IMR-90 (cell line): ENCODE measurements around the gene UBFD1. TPM values are rescaled to one million over a fixed set of nuclear protein-coding genes. Genes with fewer than 3 reads are reported as not detected.

ENCODE experiments used
- ATAC-seq: fragments of 200-7000 bp; cut with Tn5 transposase; 2 replicates; pipeline ENCODE4 v1.9.1; 2020; ENCODE audit warnings: low read depth, mild to moderate bottlenecking, moderate library complexity
- BruUV-seq: library from RNA; stranded (reverse); fragments of 400-500 nt; replicated peaks from 2 replicates; lab custom pipeline; 2021; lab: Mats Ljungman, UMichigan
- CTCF ChIA-PET: fragments of 300-600 bp; formaldehyde crosslinking; extraction: SDS; loops from one replicate; lab custom pipeline; 2021; ENCODE audit warnings: antibody characterized with exemption; lab: Yijun Ruan, JAX
- POLR2A ChIA-PET: fragments of 300-600 bp; sonication (Branson Sonifier 250); formaldehyde crosslinking; loops from one replicate; lab custom pipeline; 2022; ENCODE audit warnings: antibody characterized with exemption; ENCODE audit not compliant: unreplicated experiment; lab: Charles Lee
- DNase-seq: peaks from one replicate; pipeline ENCODE4 v3.0.0; 2013
- H2AFZ ChIP-seq: replicated peaks from 2 replicates; pipeline ENCODE3; 2013; ENCODE audit warnings: low read length, mild to moderate bottlenecking; ENCODE audit not compliant: poor library complexity
- H2AK5ac ChIP-seq: 2 replicates; pipeline ENCODE4 v1.6.1; 2013; ENCODE audit warnings: low read depth, low read length, inconsistent platforms
- H2AK9ac ChIP-seq: replicated peaks from 2 replicates; pipeline ENCODE3; 2013; ENCODE audit warnings: mild to moderate bottlenecking, low read depth, low read length, moderate library complexity; ENCODE audit not compliant: poor library complexity
- H2BK120ac ChIP-seq: 2 replicates; pipeline ENCODE4 v1.6.1; 2013; ENCODE audit warnings: low read depth, low read length, inconsistent platforms
- H2BK15ac ChIP-seq: 3 replicates; pipeline ENCODE4 v1.6.1; 2013; ENCODE audit warnings: low read depth, low read length, inconsistent platforms
- H2BK20ac ChIP-seq: 2 replicates; pipeline ENCODE4 v1.6.1; 2013; ENCODE audit warnings: low read depth, mild to moderate bottlenecking, inconsistent platforms, low read length, moderate library complexity
- H2BK5ac ChIP-seq: 2 replicates; pipeline ENCODE4 v1.6.1; 2013; ENCODE audit warnings: mild to moderate bottlenecking, low read depth, low read length, inconsistent platforms; ENCODE audit not compliant: poor library complexity, severe bottlenecking
- H3K14ac ChIP-seq: replicated peaks from 2 replicates; pipeline ENCODE4 v1.6.1; 2013; ENCODE audit warnings: low read depth, low read length, inconsistent platforms
- H3K18ac ChIP-seq: 2 replicates; pipeline ENCODE4 v1.6.1; 2013; ENCODE audit warnings: low read depth, low read length, control low read depth
- H3K23ac ChIP-seq: 2 replicates; pipeline ENCODE4 v1.6.1; 2013; ENCODE audit warnings: low read depth, low read length, inconsistent platforms
- H3K27ac ChIP-seq: 2 replicates; pipeline ENCODE4 v1.5.1; 2013; ENCODE audit warnings: mild to moderate bottlenecking, control low read depth, low read length; ENCODE audit not compliant: insufficient read depth
- H3K27me3 ChIP-seq: 2 replicates; pipeline ENCODE4 v1.6.1; 2013; ENCODE audit warnings: low read length; ENCODE audit not compliant: control insufficient read depth, insufficient read depth
- H3K36me3 ChIP-seq: 2 replicates; pipeline ENCODE4 v1.6.1; 2013; ENCODE audit warnings: low read length, mixed read lengths; ENCODE audit not compliant: control insufficient read depth, insufficient read depth
- H3K4ac ChIP-seq: 2 replicates; pipeline ENCODE4 v1.6.1; 2013; ENCODE audit warnings: low read depth, low read length, inconsistent platforms
- H3K4me1 ChIP-seq: 2 replicates; pipeline ENCODE4 v1.6.1; 2013; ENCODE audit warnings: low read length, mixed read lengths; ENCODE audit not compliant: control insufficient read depth, insufficient read depth
- H3K4me2 ChIP-seq: 2 replicates; pipeline ENCODE4 v1.6.1; 2013; ENCODE audit warnings: low read depth, mild to moderate bottlenecking, control low read depth, low read length, moderate library complexity
- H3K4me3 ChIP-seq: 2 replicates; pipeline ENCODE4 v1.5.1; 2013; ENCODE audit warnings: low read depth, mild to moderate bottlenecking, control low read depth, low read length, moderate library complexity; ENCODE audit not compliant: insufficient read depth
- H3K56ac ChIP-seq: 2 replicates; pipeline ENCODE4 v1.6.1; 2013; ENCODE audit warnings: low read length, inconsistent platforms; ENCODE audit not compliant: insufficient read depth; ENCODE audit errors: extremely low read depth
- H3K79me1 ChIP-seq, 2 experiments: 2 replicates each; pipeline ENCODE4 v1.6.1; 2013; ENCODE audit warnings: low read length in 2 of 2, inconsistent platforms in 1 of 2, low read depth in 1 of 2
- H3K9ac ChIP-seq: 2 replicates; pipeline ENCODE4 v1.6.1; 2013; ENCODE audit warnings: low read depth, low read length, control low read depth
- H3K9me1 ChIP-seq: 2 replicates; pipeline ENCODE4 v1.6.1; 2013; ENCODE audit warnings: low read length, inconsistent platforms; ENCODE audit not compliant: insufficient read depth
- H3K9me3 ChIP-seq: 2 replicates; pipeline ENCODE4 v1.6.1; 2013; ENCODE audit warnings: low read length; ENCODE audit not compliant: control insufficient read depth, insufficient read depth
- H4K20me1 ChIP-seq: 2 replicates; pipeline ENCODE4 v1.6.1; 2013; ENCODE audit warnings: low read length, inconsistent platforms; ENCODE audit not compliant: insufficient read depth
- H4K5ac ChIP-seq: 2 replicates; pipeline ENCODE4 v1.6.1; 2013; ENCODE audit warnings: mild to moderate bottlenecking, low read depth, low read length, control low read depth
- H4K8ac ChIP-seq, 2 experiments: 2 replicates each; pipeline ENCODE4 v1.6.1; 2013; ENCODE audit warnings: low read depth in 2 of 2, low read length in 2 of 2, control low read depth in 1 of 2, inconsistent platforms in 1 of 2
- H4K91ac ChIP-seq: 2 replicates; pipeline ENCODE4 v1.6.1; 2013; ENCODE audit warnings: low read depth, low read length, inconsistent platforms; ENCODE audit not compliant: insufficient read depth
- BHLHE40 ChIP-seq: fragments of 150-350 bp; IDR thresholded peaks from 2 replicates; pipeline ENCODE4 v1.6.1; 2016; ENCODE audit warnings: mild to moderate bottlenecking, low read depth, low read length
- CEBPB ChIP-seq: IDR thresholded peaks from 2 replicates; pipeline ENCODE4 v1.6.1; 2012; ENCODE audit warnings: low read depth, low read length, improper control_type of control experiment
- CHD1 ChIP-seq: IDR thresholded peaks from 2 replicates; pipeline ENCODE4 v1.6.1; 2012; ENCODE audit warnings: low read depth, low read length, improper control_type of control experiment
- CTCF ChIP-seq: conservative IDR thresholded peaks from 2 replicates; pipeline ENCODE4 v1.5.1; 2012; ENCODE audit warnings: mild to moderate bottlenecking, low read depth, low read length, improper control_type of control experiment
- ELK1 ChIP-seq: fragments of 150-350 bp; IDR thresholded peaks from 2 replicates; pipeline ENCODE4 v1.6.1; 2016; ENCODE audit warnings: low read depth, mild to moderate bottlenecking, low read length, moderate library complexity, borderline replicate concordance
- FOS ChIP-seq: fragments of 150-350 bp; IDR thresholded peaks from 2 replicates; pipeline ENCODE4 v1.6.1; 2016; ENCODE audit warnings: low read depth, low read length
- MAFK ChIP-seq: IDR thresholded peaks from 2 replicates; pipeline ENCODE4 v1.6.1; 2012; ENCODE audit warnings: low read depth, low read length, improper control_type of control experiment
- MAZ ChIP-seq: IDR thresholded peaks from 2 replicates; pipeline ENCODE4 v1.6.1; 2012; ENCODE audit warnings: low read depth, mild to moderate bottlenecking, low read length, improper control_type of control experiment, moderate library complexity, borderline replicate concordance
- MXI1 ChIP-seq: IDR thresholded peaks from 2 replicates; pipeline ENCODE4 v1.6.1; 2012; ENCODE audit warnings: low read depth, mild to moderate bottlenecking, low read length, moderate library complexity, borderline replicate concordance
- NFE2L2 ChIP-seq: fragments of 150-350 bp; IDR thresholded peaks from 2 replicates; pipeline ENCODE4 v1.6.1; 2016; ENCODE audit warnings: low read depth, mild to moderate bottlenecking, low read length
- POLR2A ChIP-seq: IDR thresholded peaks from 2 replicates; pipeline ENCODE4 v1.6.1; 2012; ENCODE audit warnings: mild to moderate bottlenecking, low read depth, low read length
- RAD21 ChIP-seq: IDR thresholded peaks from 2 replicates; pipeline ENCODE4 v1.6.1; 2012; ENCODE audit warnings: low read length, improper control_type of control experiment
- RCOR1 ChIP-seq: IDR thresholded peaks from 2 replicates; pipeline ENCODE4 v1.6.1; 2012; ENCODE audit warnings: mild to moderate bottlenecking, low read length, improper control_type of control experiment; ENCODE audit not compliant: insufficient replicate concordance
- RFX5 ChIP-seq: IDR thresholded peaks from 2 replicates; pipeline ENCODE4 v1.8.0; 2012; ENCODE audit warnings: low read depth, mild to moderate bottlenecking, low read length, moderate library complexity
- SMC3 ChIP-seq: fragments of 150-350 bp; IDR thresholded peaks from 2 replicates; pipeline ENCODE4 v1.6.1; 2016; ENCODE audit warnings: low read depth, mild to moderate bottlenecking, antibody characterized with exemption, low read length, moderate library complexity
- USF2 ChIP-seq: fragments of 150-350 bp; IDR thresholded peaks from 2 replicates; pipeline ENCODE4 v1.6.1; 2017; ENCODE audit warnings: mild to moderate bottlenecking, antibody characterized with exemption, low read length, low read depth
- WGBS, 2 experiments: methylation state at CpG; one replicate each; pipeline versions ENCODE4 v1.1.5 to v1.1.7; 2013; ENCODE audit warnings: missing lambda C conversion rate in 2 of 2; ENCODE audit not compliant: insufficient read length in 1 of 2; ENCODE audit errors: extremely low coverage in 2 of 2; 5-methylcytosine and 5-hydroxymethylcytosine counted together
- dilution Hi-C: fragments of 300-500 bp; cut with HindIII; formaldehyde crosslinking; loops from one replicate; pipeline ENCODE4 v1.14.3; 2018; ENCODE audit warnings: low sequenced_read_pairs; ENCODE audit not compliant: unreplicated experiment
- in situ Hi-C: fragments of 300-500 bp; cut with MboI; formaldehyde crosslinking; loops from 3 replicates; pipeline ENCODE4 v1.14.3; 2019; ENCODE audit warnings: low sequenced_read_pairs, inconsistent platforms, mixed read lengths
- intact Hi-C: fragments of 100-400 bp; cut with micrococcal nuclease; formaldehyde crosslinking; loops from 2 replicates; pipeline ENCODE4 v1.10.0; 2022
- polyA plus RNA-seq, 3 experiments: library from polyadenylated mRNA; depleted of rRNA; stranded (reverse); fragments of >200 nt; gene quantifications; 2 replicates each; pipeline ENCODE4 v1.2.3, GENCODE V29; 2012; ENCODE audit warnings: low replicate concordance in 1 of 3
- total RNA-seq: library from RNA; depleted of rRNA; stranded (reverse); fragments of >200 nt; gene quantifications from 2 replicates; pipeline ENCODE4 v1.2.3, GENCODE V29; 2012

UBFD1 gene
- total and polyA plus RNA-seq, 2 of the 4 experiments (the other 2 are of a cell fraction): 39.3 to 55.0 TPM

- Histone ChIP-seq H3K14ac (no peak overlapping the region), H3K36me3 (peaks cover 60% of the 10 kb centered on the region), H3K56ac (no peak overlapping the region), H4K8ac (no peak overlapping the region), H2BK120ac (no peak overlapping the region), H2BK5ac (no peak overlapping the region), H2AK9ac (no peak overlapping the region), H3K27me3 (no peaks in the 10 kb centered on the region), H2AFZ (no peak overlapping the region), H3K9ac (no peak overlapping the region), H3K18ac (no peak overlapping the region), H3K23ac (no peak overlapping the region), H3K27ac (no peak overlapping the region), H2BK15ac (no peak overlapping the region), H3K9me3 (no peaks in the 10 kb centered on the region), H4K91ac (no peak overlapping the region), H3K4me2 (no peak overlapping the region), H3K4ac (no peak overlapping the region), H4K20me1 (no peaks in the 10 kb centered on the region), H2AK5ac (no peak overlapping the region), H4K5ac (no peak overlapping the region), H3K9me1 (peaks cover 5% of the 10 kb centered on the region; the same call in 1 of the 2 replicates), H3K79me1 (peaks cover under 1 to 7% of the 10 kb centered on the region in 2 experiments; a peak in 1 of 4 replicates), H2BK20ac (no peak overlapping the region), H3K4me1 (no peaks in the 10 kb centered on the region), H3K4me3 (no peak overlapping the region)
- dilution Hi-C loops: no loop called here
- DNase-seq (no peak), ATAC-seq (no peak)
- POLR2A ChIA-PET: no interaction called here
- BruUV-seq: no TSS peak
- TF ChIP-seq MAFK (no peak), ELK1 (no peak), SMC3 (no peak), RCOR1 (no peak), CTCF (no peak), POLR2A (no peak), FOS (no peak), MXI1 (no peak), CHD1 (no peak), USF2 (no peak), BHLHE40 (no peak), RAD21 (no peak), NFE2L2 (no peak), CEBPB (no peak), RFX5 (no peak), MAZ (no peak)
- CTCF ChIA-PET: no interaction called here
- intact Hi-C loops: no loop called here
- in situ Hi-C loops: no loop called here
- WGBS, 2 experiments: no CpG with 5 or more reads among the region's 5 CpGs
Observed at GRCh38 chr16:23530062-23530461, 27.5 kb upstream of the UBFD1 start.
